ENCODE results near the gene PUM1. TPM values are rescaled to one million over a fixed set of nuclear protein-coding genes. Genes with fewer than 3 reads are reported as not detected.

Gene PUM1
- total RNA-seq, 1 donor from 2014 or later: 188 TPM

DNA sequence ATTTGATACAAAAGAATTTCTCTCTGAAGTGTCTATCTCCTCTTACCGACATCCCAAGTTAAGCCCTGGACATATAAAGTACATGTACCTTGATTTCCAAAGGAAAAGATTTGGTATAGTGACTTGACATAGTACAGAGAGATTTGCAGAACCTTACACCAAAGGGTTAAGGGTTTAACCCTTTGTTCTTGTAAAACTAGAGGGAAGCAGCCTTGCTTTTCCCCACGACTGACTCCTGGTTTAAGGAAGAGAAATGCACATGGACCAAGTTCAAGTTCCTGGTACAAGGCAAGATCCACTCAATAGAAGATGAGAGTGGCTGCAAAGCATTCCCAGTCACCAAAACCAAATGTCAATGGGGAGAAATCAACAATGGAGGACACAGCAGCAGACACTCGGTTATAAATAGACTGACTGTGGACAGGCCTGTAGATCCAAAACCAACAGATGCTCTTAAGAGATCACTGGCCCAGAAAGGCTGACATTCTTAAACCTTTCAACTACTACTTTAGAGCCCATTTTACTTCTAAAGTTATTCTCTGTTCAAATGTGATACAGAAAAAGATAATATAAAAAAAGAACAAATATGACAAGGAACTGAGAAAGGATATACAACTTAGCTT, 69.4 kb downstream of the PUM1 start:
- Mint-ChIP-seq H3K27ac (ENCODE audit: unreplicated experiment) (no peak overlapping the region), H3K36me3 (ENCODE audit: unreplicated experiment) (no peaks in the 10 kb centered on the region), H3K27me3 (ENCODE audit: unreplicated experiment) (peaks cover 3% of the 10 kb centered on the region), H3K4me3 (ENCODE audit: unreplicated experiment) (no peak overlapping the region), H3K9me3 (ENCODE audit: unreplicated experiment) (no peaks in the 10 kb centered on the region), H3K4me1 (ENCODE audit: low read depth, unreplicated experiment) (peaks cover 36% of the 10 kb centered on the region)
- TF ChIP-seq, protein P1, sequence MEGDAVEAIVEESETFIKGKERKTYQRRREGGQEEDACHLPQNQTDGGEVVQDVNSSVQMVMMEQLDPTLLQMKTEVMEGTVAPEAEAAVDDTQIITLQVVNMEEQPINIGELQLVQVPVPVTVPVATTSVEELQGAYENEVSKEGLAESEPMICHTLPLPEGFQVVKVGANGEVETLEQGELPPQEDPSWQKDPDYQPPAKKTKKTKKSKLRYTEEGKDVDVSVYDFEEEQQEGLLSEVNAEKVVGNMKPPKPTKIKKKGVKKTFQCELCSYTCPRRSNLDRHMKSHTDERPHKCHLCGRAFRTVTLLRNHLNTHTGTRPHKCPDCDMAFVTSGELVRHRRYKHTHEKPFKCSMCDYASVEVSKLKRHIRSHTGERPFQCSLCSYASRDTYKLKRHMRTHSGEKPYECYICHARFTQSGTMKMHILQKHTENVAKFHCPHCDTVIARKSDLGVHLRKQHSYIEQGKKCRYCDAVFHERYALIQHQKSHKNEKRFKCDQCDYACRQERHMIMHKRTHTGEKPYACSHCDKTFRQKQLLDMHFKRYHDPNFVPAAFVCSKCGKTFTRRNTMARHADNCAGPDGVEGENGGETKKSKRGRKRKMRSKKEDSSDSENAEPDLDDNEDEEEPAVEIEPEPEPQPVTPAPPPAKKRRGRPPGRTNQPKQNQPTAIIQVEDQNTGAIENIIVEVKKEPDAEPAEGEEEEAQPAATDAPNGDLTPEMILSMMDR (IDR thresholded peaks at IDR 0.05; ENCODE audit: partially characterized antibody, unreplicated experiment): no peak
- DNase-seq: no peak

DNA sequence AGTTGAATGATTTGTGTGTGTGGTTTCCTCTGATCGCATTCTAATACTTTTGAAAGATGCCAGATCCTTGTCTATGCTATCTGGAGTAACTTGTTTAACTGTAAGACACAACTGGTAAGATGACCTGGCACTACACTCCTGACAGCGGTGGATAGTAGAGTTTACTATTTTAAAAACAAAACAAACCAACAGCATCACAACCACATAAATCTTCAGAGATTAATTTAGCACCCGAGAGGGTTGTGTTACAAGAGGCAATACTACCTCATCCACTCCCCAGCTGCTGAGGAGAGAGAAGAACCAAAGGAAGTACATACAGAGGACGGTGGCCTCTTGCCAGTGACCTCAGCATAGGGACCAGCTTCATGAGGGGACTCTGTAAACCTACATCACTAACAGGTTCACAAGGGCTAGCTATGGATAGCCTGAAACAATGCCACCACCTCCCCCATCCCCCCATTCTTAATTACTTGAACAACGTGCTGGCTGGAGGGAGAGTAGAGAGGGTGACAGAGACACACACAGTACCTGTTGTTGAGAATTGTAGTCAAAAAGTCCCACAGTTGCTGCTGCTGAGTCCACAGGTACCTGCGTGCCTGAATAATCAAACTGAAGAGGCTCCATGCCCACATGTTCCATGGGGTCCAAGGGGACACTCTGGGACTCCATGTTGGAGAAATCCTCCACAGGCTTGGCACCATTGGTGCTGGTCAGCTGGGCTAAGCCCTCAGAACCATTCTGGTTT, 73.5 kb downstream of the PUM1 start:
- peaks cover 37% of the 10 kb centered on the region for H3K4me1 Mint-ChIP-seq (ENCODE audit: low read depth, unreplicated experiment)
- H3K36me3 Mint-ChIP-seq (ENCODE audit: unreplicated experiment): no peaks in the 10 kb centered on the region
- no peak overlapping the region for H3K27ac Mint-ChIP-seq (ENCODE audit: unreplicated experiment)
- TF ChIP-seq, protein P1 (IDR thresholded peaks at IDR 0.05; ENCODE audit: partially characterized antibody, unreplicated experiment): no peak
- H3K27me3 Mint-ChIP-seq (ENCODE audit: unreplicated experiment): no peaks in the 10 kb centered on the region
- DNase-seq: no peak
- peaks cover 2% of the 10 kb centered on the region for H3K9me3 Mint-ChIP-seq (ENCODE audit: unreplicated experiment)
- no peak overlapping the region for H3K4me3 Mint-ChIP-seq (ENCODE audit: unreplicated experiment)

DNA sequence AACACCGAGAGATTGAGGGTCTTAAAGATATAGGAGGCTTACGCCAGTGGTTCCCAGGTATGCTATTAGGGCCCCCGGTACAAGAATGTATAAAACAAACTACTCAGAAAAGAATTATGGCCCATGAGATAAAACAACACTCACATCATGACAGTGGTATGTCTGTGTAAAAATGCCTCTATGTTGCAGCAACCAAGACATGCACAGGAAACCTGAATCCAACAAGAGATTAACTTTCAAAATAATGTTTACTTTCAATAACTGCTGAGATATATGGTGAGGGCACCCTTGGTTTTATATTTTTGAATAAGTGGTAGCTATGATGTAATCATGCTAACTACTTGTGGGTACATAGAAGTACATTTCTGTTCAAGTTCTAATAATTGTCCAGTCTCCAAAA, 74.9 kb downstream of the PUM1 start:
- Mint-ChIP-seq H3K9me3 (ENCODE audit: unreplicated experiment) (peaks cover 2% of the 10 kb centered on the region), H3K4me1 (ENCODE audit: low read depth, unreplicated experiment) (peaks cover 32% of the 10 kb centered on the region), H3K27ac (ENCODE audit: unreplicated experiment) (no peak overlapping the region), H3K27me3 (ENCODE audit: unreplicated experiment) (no peaks in the 10 kb centered on the region), H3K4me3 (ENCODE audit: unreplicated experiment) (no peak overlapping the region), H3K36me3 (ENCODE audit: unreplicated experiment) (no peaks in the 10 kb centered on the region)
- TF ChIP-seq, protein P1 (IDR thresholded peaks at IDR 0.05; ENCODE audit: partially characterized antibody, unreplicated experiment): no peak
- DNase-seq: no peak

DNA sequence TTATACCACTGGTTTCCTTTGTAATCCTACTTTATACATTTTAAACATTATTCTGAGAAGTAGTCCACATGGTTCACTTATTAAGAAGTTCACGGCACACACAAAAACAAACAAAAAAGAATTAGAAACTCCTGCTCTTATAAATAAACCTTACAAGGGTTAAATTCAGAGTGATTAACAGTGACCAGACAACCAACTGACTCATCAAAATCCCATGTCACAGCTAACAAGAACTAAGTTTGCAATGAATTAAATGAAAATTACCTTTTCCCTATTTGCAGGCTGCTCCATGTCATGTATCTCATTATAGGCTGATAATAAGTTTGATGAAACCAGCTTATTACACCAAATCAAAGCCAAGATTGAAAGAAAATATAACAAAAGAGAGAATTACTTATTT, 77.5 kb downstream of the PUM1 start:
- peaks cover 29% of the 10 kb centered on the region for H3K4me1 Mint-ChIP-seq (ENCODE audit: low read depth, unreplicated experiment)
- no peak overlapping the region for H3K4me3 Mint-ChIP-seq (ENCODE audit: unreplicated experiment)

More for the DNA sequence above, 77.5 kb downstream of the PUM1 start:
- DNase-seq: no peak
- TF ChIP-seq, protein P1 (IDR thresholded peaks at IDR 0.05; ENCODE audit: partially characterized antibody, unreplicated experiment): no peak
- H3K27ac Mint-ChIP-seq (ENCODE audit: unreplicated experiment): peak overlapping the region; percentile 36
- peaks cover 2% of the 10 kb centered on the region for H3K9me3 Mint-ChIP-seq (ENCODE audit: unreplicated experiment)
- H3K27me3 Mint-ChIP-seq (ENCODE audit: unreplicated experiment): peaks cover 2% of the 10 kb centered on the region
- H3K36me3 Mint-ChIP-seq (ENCODE audit: unreplicated experiment): no peaks in the 10 kb centered on the region
